Activated naive CD4-positive, alpha-beta T cell treated with anti-CD3 and anti-CD28 coated beads, Interleukin-2, amount 50 U/mL, for 24 hours (primary cell): Measurements from ENCODE around the gene NVL.
A peak's percentile ranks its signal among the peaks of the same experiment; 100 is the strongest.
"Not testable (repeated sequence)": the region's sequence is repeated elsewhere in the genome, so short reads cannot be mapped to it uniquely, and the experiment has no call there.

Experiments used
- H3K27ac Mint-ChIP-seq: one replicate; pipeline ENCODE4 v1.8.0; 2021; ENCODE audit warnings: mild to moderate bottlenecking, mixed read lengths
- H3K27me3 Mint-ChIP-seq: one replicate; pipeline ENCODE4 v1.8.0; 2021; ENCODE audit warnings: mixed read lengths
- H3K36me3 Mint-ChIP-seq: one replicate; pipeline ENCODE4 v1.8.0; 2021; ENCODE audit warnings: mixed read lengths
- H3K4me1 Mint-ChIP-seq: one replicate; pipeline ENCODE4 v1.8.0; 2021; ENCODE audit warnings: mixed read lengths
- H3K4me3 Mint-ChIP-seq: one replicate; pipeline ENCODE4 v1.8.0; 2021; ENCODE audit warnings: mild to moderate bottlenecking, mixed read lengths
- H3K9me3 Mint-ChIP-seq: one replicate; pipeline ENCODE4 v1.8.0; 2021; ENCODE audit warnings: mixed read lengths

NVL gene

DNA sequence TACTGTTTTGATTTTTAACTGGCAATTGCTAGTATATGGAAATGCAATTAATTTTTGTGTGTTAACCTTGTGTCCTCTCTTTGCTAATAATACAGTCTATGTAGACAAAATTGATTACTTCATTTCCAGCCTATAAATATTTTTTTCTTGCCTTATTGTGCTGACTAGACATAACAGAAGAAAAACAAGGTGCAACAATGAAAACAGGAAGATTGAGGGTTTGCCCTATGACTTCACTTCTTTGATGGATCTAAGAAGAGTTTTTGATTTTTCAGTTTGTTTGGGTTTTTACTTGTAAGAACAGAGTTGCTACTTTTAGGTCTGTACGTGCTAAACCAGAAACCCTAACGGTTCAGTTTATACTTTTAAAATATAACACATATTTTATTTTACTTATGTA lies 18.2 kb upstream of the NVL start:
- peak overlapping the region; percentile 84 for H3K27ac Mint-ChIP-seq
- H3K27me3 Mint-ChIP-seq = no peaks in the 10 kb centered on the region
- no peaks in the 10 kb centered on the region for H3K36me3 Mint-ChIP-seq
- peaks cover 28% of the 10 kb centered on the region for H3K4me1 Mint-ChIP-seq
- peak overlapping the region; percentile 19 for H3K4me3 Mint-ChIP-seq
- H3K9me3 Mint-ChIP-seq = peaks cover 3% of the 10 kb centered on the region

GRCh38 chr1:224343679-224344078 lies 13.7 kb upstream of the NVL start:
- Mint-ChIP-seq H3K36me3 (no peaks in the 10 kb centered on the region), H3K4me1 (peaks cover 28% of the 10 kb centered on the region), H3K4me3 (no peak overlapping the region)

GRCh38 chr1:224340453-224341384 lies 10.7 kb upstream of the NVL start:
- H3K36me3 Mint-ChIP-seq, H3K4me1 Mint-ChIP-seq, H3K27me3 Mint-ChIP-seq, H3K27ac Mint-ChIP-seq, H3K9me3 Mint-ChIP-seq: not testable (repeated sequence)
- peak overlapping the region; percentile 72 for H3K4me3 Mint-ChIP-seq

More at GRCh38 chr1:224343679-224344078, 13.7 kb upstream of the NVL start:
- no peak overlapping the region for H3K27ac Mint-ChIP-seq
- no peaks in the 10 kb centered on the region for H3K27me3 Mint-ChIP-seq
- H3K9me3 Mint-ChIP-seq = peaks cover 3% of the 10 kb centered on the region

DNA sequence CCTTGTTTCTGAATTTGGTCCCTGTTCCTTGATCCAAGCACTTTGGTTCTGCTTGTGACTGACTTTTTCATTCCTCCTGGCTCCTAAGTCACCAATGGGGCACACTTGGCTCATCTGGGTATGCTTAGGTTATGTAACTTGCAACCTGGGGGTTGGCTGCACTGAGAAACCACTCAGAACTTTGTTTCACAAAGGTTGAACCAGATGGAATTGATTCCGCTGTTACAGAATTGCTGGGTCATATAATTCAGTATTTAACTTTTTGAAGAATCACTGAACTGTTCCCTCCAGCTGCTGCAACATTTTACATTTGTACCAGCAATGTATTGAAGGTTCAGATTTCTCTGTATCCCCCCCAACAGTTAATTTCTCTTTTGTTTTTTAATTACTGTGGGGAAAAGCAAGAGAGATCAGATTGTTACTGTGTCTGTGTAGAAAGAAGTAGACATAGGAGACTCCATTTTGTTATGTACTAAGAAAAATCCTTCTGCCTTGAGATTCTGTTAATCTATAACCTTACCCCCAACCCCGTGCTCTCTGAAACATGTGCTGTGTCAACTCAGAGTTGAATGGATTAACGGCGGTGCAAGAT lies 9.6 kb upstream of the NVL start:
- no peaks in the 10 kb centered on the region for H3K9me3 Mint-ChIP-seq
- no peaks in the 10 kb centered on the region for H3K27me3 Mint-ChIP-seq
- no peak overlapping the region for H3K4me3 Mint-ChIP-seq
- peaks cover 5% of the 10 kb centered on the region for H3K4me1 Mint-ChIP-seq
- H3K27ac Mint-ChIP-seq = no peak overlapping the region
- no peaks in the 10 kb centered on the region for H3K36me3 Mint-ChIP-seq

DNA sequence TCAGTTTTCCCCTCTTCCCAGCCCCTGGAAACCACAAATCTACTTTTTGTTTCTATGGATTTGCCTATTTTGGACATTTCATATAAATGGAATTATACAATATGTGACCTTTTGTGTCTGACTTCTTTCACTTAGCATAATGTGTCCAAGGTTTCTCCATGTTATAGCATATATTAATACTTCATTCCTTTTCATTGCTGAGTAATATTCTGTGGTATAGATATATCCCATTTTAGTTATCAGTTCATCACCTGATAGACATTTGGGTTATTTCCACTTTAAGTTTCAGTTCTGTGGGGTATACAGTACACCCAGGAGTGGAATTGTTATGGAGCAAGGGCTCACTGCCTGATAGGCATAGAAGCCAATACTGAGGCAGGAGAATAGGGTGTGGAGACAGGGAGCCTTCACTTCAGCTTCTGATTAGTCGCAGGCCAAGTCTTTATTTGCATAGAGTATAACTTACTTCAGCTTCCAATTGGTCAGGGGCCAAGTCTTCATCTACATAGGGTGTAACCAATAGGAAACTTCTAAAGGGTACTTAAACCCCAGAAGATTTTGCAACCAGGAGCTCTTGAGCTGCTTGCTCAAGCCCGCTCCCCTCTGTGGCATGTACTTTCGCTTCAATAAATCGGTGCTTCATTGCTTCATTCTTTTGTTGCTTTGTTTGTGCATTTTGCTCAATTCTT lies 8.3 kb upstream of the NVL start:
- no peak overlapping the region for H3K4me3 Mint-ChIP-seq
- H3K27me3 Mint-ChIP-seq = no peaks in the 10 kb centered on the region
- peaks cover 16% of the 10 kb centered on the region for H3K4me1 Mint-ChIP-seq
- no peaks in the 10 kb centered on the region for H3K9me3 Mint-ChIP-seq
- H3K36me3 Mint-ChIP-seq = no peaks in the 10 kb centered on the region
- no peak overlapping the region for H3K27ac Mint-ChIP-seq

GRCh38 chr1:224333939-224334786 lies 4.2 kb upstream of the NVL start:
- Mint-ChIP-seq H3K4me1 (peaks cover 23% of the 10 kb centered on the region), H3K9me3 (no peaks in the 10 kb centered on the region), H3K4me3 (no peak overlapping the region), H3K27me3 (no peaks in the 10 kb centered on the region), H3K27ac (peak overlapping the region; percentile 44), H3K36me3 (no peaks in the 10 kb centered on the region)

- Mint-ChIP-seq H3K9me3 (no peaks in the 10 kb centered on the region), H3K4me3 (peak overlapping the region; percentile 15)
These were observed 3.4 kb upstream of the NVL start for GRCh38 chr1:224333309-224333926.

DNA sequence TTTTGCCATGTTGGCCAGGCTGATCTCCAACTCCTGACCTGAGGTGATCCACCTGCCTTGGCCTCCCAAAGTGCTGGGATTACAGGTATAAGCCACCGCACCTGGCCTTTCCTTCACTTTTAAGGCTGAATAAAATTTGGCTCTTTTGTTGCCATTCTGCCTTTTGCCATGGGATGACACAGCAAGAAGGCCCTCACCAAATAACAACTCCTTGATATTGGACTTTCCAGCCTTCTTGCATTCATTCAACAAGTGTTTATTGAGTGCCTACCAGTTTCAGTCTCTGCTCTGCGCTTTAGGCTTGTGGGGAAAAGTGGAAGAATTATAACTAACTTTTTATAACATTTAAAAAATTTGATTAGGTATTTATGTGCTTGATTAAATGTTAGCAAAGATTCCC lies 1.9 kb upstream of the NVL start:
- H3K27ac Mint-ChIP-seq = no peak overlapping the region
- H3K4me1 Mint-ChIP-seq = peaks cover 38% of the 10 kb centered on the region
- no peak overlapping the region for H3K4me3 Mint-ChIP-seq
- H3K27me3 Mint-ChIP-seq = no peaks in the 10 kb centered on the region
- no peaks in the 10 kb centered on the region for H3K9me3 Mint-ChIP-seq
- no peaks in the 10 kb centered on the region for H3K36me3 Mint-ChIP-seq

More at GRCh38 chr1:224333309-224333926, 3.4 kb upstream of the NVL start:
- Mint-ChIP-seq H3K36me3 (no peaks in the 10 kb centered on the region), H3K27ac (peak overlapping the region; percentile 47), H3K4me1 (peaks cover 26% of the 10 kb centered on the region), H3K27me3 (no peaks in the 10 kb centered on the region)

- Mint-ChIP-seq H3K36me3 (no peaks in the 10 kb centered on the region), H3K27ac (no peak overlapping the region), H3K9me3 (no peaks in the 10 kb centered on the region), H3K4me1 (peaks cover 38% of the 10 kb centered on the region), H3K27me3 (no peaks in the 10 kb centered on the region), H3K4me3 (peak overlapping the region; percentile 98)
These were observed 1.4 kb upstream of the NVL start for GRCh38 chr1:224331326-224331725.

DNA sequence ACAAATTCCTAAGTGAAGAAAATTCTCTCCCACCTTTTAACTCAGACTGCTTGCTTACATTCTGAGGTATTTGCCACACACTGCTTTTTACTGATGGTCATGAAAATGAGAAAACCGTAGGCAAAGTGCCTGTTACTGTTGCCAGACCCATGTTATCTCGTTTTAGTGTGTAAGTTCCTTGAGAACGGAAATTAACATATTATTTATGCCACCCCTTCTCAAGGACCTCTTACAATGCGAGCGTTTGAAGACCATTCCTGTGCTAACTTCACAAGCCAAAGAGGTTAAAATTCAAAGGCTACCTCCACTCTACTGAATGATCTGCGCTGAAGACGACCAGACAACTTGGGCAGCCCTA lies 509 bp downstream of the NVL start:
- Mint-ChIP-seq H3K27ac (peak overlapping the region; percentile 100), H3K4me1 (peaks cover 44% of the 10 kb centered on the region), H3K36me3 (no peaks in the 10 kb centered on the region), H3K4me3 (peak overlapping the region; percentile 98), H3K9me3 (no peaks in the 10 kb centered on the region), H3K27me3 (no peaks in the 10 kb centered on the region)

DNA sequence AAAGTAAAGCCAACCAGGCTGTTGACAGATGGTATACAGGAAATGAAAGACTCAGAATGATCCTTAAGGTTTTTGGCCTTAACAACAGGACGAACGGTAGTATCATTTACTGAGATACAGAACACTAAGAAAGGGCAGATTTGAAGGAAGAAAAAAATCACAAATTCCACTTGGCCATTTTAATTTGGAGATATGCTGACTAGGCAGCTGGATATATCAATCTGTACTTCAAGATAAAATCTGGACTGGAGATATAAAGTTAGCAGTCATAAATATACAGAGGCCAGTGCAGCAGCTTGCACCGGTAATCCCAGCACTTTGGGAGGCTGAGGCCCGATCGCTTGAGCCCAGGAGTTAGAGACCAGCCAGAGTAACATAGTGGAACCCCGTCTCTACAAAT lies 1.3 kb downstream of the NVL start:
- peak overlapping the region; percentile 98 for H3K4me3 Mint-ChIP-seq
- H3K9me3 Mint-ChIP-seq = no peaks in the 10 kb centered on the region
- peak overlapping the region; percentile 8 for H3K27ac Mint-ChIP-seq
- H3K4me1 Mint-ChIP-seq = peaks cover 41% of the 10 kb centered on the region
- no peaks in the 10 kb centered on the region for H3K27me3 Mint-ChIP-seq
- no peaks in the 10 kb centered on the region for H3K36me3 Mint-ChIP-seq

DNA sequence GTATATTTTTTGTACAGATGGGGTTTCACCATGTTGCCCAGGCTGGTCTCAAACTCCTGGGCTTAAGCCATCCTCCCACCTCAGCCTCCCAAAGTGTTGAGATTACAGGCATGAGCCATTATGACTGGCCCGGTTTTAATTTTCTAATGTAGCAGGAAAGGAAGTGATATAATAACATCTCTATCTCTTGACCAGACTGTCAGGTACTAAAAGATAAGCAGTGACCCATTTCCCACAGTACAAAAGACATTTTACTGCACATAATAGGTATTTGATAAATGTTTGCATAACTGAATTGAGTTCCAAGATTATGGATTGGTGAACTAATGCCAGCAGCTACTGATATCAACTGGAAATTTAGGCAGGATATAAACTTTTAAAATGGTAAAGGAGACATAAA lies 4.0 kb downstream of the NVL start:
- Mint-ChIP-seq H3K36me3 (peaks cover 3% of the 10 kb centered on the region), H3K4me1 (peaks cover 53% of the 10 kb centered on the region), H3K4me3 (no peak overlapping the region), H3K27me3 (no peaks in the 10 kb centered on the region), H3K27ac (no peak overlapping the region), H3K9me3 (no peaks in the 10 kb centered on the region)

DNA sequence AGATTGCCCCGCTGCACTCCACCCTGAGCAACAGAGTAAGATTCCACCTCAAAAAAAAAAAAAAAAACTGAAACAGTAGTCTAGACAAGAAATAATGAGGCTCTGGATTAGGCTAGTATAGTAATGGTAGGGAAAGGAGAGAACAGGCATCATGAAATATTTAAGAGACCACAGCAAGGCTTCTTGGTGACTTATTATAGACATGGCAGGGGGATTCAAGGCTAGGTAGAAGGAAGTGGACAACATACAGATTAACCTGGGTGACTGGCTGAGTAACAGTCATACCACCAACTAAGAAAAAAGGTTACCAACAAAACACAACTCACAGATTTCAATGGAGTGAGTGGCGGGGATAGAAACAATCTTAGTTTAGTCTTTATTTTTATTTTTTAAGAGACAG lies 8.3 kb downstream of the NVL start:
- Mint-ChIP-seq H3K36me3 (peaks cover 3% of the 10 kb centered on the region), H3K4me3 (no peak overlapping the region), H3K4me1 (peaks cover 37% of the 10 kb centered on the region), H3K9me3 (no peaks in the 10 kb centered on the region), H3K27me3 (no peaks in the 10 kb centered on the region), H3K27ac (no peak overlapping the region)

GRCh38 chr1:224317383-224318045 lies 12.5 kb downstream of the NVL start:
- Mint-ChIP-seq H3K36me3 (peaks cover 6% of the 10 kb centered on the region), H3K27ac (no peak overlapping the region), H3K4me1 (peaks cover 16% of the 10 kb centered on the region), H3K4me3 (no peak overlapping the region), H3K27me3 (no peaks in the 10 kb centered on the region), H3K9me3 (no peaks in the 10 kb centered on the region)
